ENCODE data around the gene MEIOB.

MEIOB gene

DNA sequence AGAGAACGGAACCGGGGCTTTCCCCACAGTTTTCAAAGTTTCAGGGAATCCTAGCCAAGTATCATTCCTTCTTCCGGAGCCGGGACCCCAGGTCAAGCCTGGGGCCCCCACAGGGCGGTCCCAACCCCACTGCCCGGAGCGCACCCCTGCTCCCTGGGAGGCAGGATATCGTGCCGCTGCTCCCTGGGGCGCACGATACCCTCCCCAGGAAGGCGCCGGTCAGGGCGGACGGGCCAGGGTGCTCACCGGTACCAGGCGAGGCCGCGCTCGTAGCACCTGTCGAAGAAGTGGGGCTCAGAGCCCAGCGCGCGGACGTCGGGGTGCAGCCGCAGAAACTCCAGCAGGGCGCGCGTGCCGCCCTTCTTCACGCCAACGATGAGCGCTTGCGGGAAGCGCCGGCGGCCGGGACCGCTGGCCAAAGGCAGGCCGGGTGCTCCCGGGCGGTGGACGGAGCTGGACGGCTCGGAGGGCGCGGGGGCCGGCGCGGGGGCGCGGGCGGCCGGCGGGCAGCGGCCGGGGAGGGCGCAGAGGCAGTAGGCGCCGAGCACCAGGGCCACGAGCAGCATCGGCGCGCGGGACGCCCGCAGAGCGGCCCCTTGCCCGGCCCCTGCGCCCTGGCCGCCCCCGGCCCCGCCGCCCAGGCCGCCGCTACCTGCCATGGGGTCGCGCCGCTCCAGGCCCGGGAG, 45.8 kb upstream of the MEIOB start:
- TF ChIP-seq FOXP2 (optimal IDR thresholded peaks at IDR 0.05; ENCODE audit: borderline replicate concordance, extremely low read depth, extremely low read length, insufficient read depth), result no peak

DNA sequence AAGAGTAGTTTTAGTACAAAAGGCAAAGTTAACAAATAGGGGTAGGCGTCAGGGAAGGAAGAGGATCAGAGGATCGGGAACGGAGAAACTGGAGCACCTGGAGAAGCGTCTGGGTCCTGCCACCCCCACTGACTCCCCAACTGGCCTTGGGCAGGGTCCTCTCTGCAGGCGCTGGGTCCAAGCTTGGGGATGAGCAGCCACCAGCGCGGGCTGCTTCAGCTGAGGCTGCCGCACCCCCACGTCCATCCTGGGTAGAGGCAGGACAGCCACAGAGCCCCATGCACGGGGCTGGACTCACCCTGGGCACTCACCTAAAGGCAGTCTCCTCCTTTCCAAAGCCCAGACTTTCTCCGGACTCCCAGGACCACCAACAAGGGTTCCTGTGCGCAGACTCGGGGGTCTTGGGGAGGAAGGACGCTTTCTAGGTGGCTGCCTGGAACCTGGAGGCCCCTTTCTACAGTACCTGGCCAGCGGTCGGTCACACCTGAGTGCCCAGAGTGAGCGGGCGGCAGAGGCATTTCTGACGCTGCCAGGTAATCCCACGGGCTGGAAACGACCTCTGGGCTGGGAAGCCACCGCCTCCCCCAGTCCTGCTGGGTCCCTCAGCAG, 45.2 kb upstream of the MEIOB start:
- TF ChIP-seq, protein P1, sequence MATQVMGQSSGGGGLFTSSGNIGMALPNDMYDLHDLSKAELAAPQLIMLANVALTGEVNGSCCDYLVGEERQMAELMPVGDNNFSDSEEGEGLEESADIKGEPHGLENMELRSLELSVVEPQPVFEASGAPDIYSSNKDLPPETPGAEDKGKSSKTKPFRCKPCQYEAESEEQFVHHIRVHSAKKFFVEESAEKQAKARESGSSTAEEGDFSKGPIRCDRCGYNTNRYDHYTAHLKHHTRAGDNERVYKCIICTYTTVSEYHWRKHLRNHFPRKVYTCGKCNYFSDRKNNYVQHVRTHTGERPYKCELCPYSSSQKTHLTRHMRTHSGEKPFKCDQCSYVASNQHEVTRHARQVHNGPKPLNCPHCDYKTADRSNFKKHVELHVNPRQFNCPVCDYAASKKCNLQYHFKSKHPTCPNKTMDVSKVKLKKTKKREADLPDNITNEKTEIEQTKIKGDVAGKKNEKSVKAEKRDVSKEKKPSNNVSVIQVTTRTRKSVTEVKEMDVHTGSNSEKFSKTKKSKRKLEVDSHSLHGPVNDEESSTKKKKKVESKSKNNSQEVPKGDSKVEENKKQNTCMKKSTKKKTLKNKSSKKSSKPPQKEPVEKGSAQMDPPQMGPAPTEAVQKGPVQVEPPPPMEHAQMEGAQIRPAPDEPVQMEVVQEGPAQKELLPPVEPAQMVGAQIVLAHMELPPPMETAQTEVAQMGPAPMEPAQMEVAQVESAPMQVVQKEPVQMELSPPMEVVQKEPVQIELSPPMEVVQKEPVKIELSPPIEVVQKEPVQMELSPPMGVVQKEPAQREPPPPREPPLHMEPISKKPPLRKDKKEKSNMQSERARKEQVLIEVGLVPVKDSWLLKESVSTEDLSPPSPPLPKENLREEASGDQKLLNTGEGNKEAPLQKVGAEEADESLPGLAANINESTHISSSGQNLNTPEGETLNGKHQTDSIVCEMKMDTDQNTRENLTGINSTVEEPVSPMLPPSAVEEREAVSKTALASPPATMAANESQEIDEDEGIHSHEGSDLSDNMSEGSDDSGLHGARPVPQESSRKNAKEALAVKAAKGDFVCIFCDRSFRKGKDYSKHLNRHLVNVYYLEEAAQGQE (IDR thresholded peaks at IDR 0.05; ENCODE audit: insufficient read depth in 1 of 2, low read depth in 2 of 2, low read length in 2 of 2), result no peak
- TF ChIP-seq POLR2AphosphoS5 (IDR thresholded peaks at IDR 0.05; ENCODE audit: low read depth, low read length) (no peak), TAF1 (IDR thresholded peaks at IDR 0.05; ENCODE audit: borderline replicate concordance, insufficient read depth, low read length) (no peak), FOXP2 (optimal IDR thresholded peaks at IDR 0.05; ENCODE audit: borderline replicate concordance, extremely low read depth, extremely low read length, insufficient read depth) (no peak), SIN3A (IDR thresholded peaks at IDR 0.05; ENCODE audit: borderline replicate concordance, insufficient read depth, low read length) (no peak)

DNA sequence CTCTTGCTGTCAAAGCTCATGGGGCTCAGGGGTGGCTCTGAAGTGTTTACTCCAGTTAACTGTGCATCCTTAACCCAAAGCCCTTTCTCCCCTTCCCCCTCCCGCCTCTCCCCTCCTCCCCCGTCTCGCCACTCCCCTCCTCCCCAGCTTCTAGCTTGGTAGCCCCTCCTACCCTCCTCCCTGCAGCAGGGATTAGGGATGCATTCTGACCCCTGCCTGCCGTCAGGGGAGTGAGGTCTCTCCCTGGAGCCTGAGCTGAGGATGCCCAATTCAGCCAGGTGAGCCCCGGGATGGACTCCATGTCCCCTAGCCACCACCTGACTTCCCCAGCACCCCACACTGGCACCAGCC, 44.7 kb upstream of the MEIOB start:
- no peak for TF ChIP-seq TAF1 (IDR thresholded peaks at IDR 0.05; ENCODE audit: borderline replicate concordance, insufficient read depth, low read length)
- TF ChIP-seq, protein P1 (IDR thresholded peaks at IDR 0.05; ENCODE audit: insufficient read depth in 1 of 2, low read depth in 2 of 2, low read length in 2 of 2), result no peak
- TF ChIP-seq FOXP2 (optimal IDR thresholded peaks at IDR 0.05; ENCODE audit: borderline replicate concordance, extremely low read depth, extremely low read length, insufficient read depth), result no peak
- no peak for TF ChIP-seq POLR2AphosphoS5 (IDR thresholded peaks at IDR 0.05; ENCODE audit: low read depth, low read length)
- no peak for TF ChIP-seq SIN3A (IDR thresholded peaks at IDR 0.05; ENCODE audit: borderline replicate concordance, insufficient read depth, low read length)

DNA sequence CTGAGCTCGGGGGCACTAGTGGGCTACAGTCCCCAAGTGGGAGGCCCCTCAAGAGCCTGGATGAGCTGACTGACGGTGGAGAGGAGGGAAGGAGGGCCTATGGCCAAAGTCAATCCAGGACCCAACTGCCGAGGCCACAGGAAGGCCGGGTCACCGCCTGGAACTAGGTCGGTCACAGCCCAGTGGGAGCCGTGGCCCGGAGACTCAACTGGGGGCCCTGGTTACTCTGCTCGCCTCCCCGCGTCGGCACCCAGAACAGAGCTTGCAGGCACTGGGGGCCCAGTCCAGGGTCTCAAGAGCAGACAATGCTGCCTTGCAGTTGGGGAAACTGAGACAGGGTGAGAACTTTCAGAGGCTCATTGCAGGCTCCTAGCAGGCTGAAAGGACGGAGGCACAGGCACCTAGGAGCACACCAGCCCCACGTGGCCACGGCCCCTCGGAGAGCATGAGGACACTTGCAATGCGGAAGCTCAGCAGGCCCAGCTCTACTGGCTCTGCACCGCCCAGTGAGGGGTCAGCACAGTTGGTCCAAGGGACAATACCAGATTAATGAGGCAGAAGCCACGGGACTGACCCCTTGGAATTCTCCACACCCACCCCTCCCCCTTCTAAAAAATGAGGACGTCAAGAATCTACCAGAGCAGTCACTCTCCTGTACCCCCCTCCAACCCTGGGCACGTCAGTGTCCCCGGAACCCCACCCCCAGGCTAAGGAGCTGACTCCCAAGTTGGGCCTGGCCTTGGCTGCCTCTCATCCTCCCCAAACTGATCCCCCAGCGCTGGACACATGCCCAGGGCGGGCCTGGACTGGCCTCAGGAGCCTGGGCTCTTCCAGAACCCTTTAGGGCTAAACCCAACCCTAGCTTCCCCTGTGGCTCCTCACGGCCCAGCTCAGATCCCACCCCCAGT, 44.0 kb upstream of the MEIOB start:
- TF ChIP-seq, protein P1 (IDR thresholded peaks at IDR 0.05; ENCODE audit: insufficient read depth in 1 of 2, low read depth in 2 of 2, low read length in 2 of 2), result no peak
- TF ChIP-seq FOXP2 (optimal IDR thresholded peaks at IDR 0.05; ENCODE audit: borderline replicate concordance, extremely low read depth, extremely low read length, insufficient read depth), result no peak
- TF ChIP-seq POLR2AphosphoS5 (IDR thresholded peaks at IDR 0.05; ENCODE audit: low read depth, low read length), result no peak
- TF ChIP-seq TAF1 (IDR thresholded peaks at IDR 0.05; ENCODE audit: borderline replicate concordance, insufficient read depth, low read length), result no peak
- TF ChIP-seq SIN3A (IDR thresholded peaks at IDR 0.05; ENCODE audit: borderline replicate concordance, insufficient read depth, low read length), result no peak

DNA sequence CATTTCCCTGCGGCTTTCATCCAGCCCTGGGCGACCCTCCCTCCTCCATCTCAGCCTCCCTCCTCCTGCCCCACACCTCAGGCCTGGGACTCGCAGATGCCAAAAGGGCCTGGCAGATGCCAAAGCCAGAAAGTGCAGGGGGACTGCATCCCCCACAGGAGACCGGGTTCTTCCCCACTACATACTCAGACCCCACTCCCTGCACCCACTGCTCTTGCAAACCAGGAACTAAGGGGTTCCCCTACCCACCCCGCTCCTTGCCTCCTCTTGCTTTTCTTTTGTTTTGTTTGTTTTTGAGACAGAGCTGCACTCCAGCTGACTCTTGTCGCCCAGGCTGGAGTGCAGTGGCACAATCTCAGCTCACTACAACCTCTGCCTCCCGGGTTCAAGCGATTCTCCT, 43.0 kb upstream of the MEIOB start:
- TF ChIP-seq POLR2AphosphoS5 (IDR thresholded peaks at IDR 0.05; ENCODE audit: low read depth, low read length) (no peak), SIN3A (IDR thresholded peaks at IDR 0.05; ENCODE audit: borderline replicate concordance, insufficient read depth, low read length) (no peak), TAF1 (IDR thresholded peaks at IDR 0.05; ENCODE audit: borderline replicate concordance, insufficient read depth, low read length) (no peak), FOXP2 (optimal IDR thresholded peaks at IDR 0.05; ENCODE audit: borderline replicate concordance, extremely low read depth, extremely low read length, insufficient read depth) (no peak)
- TF ChIP-seq, protein P1 (IDR thresholded peaks at IDR 0.05; ENCODE audit: insufficient read depth in 1 of 2, low read depth in 2 of 2, low read length in 2 of 2), result no peak
